ENCODE data around the gene SNED1.

SNED1 gene

GRCh38 chr2:240997856-240998705 lies at the start of gene SNED1:
Gene SNED1 (plus strand): TSS chr2:240998618. CDS start chr2:240998838, 220 bp downstream.
- DNase-seq (ENCODE audit: extremely low spot score): peak; percentile 68
- ChIA-PET POLR2A (no interaction called here), CTCF (no interaction called here)
- no peak for TF ChIP-seq CTCF (IDR thresholded peaks at IDR 0.05; ENCODE audit: control extremely low read depth, extremely low read depth, low read depth, missing control alignments)

- CTCF ChIA-PET: no interaction called here
- DNase-seq (ENCODE audit: extremely low spot score): no peak
These were observed 49.3 kb upstream of the SNED1 start for GRCh38 chr2:240948905-240949790.

GRCh38 chr2:240949791-240950705 lies 48.4 kb upstream of the SNED1 start:
- ChIA-PET CTCF (no interaction called here), POLR2A (no interaction called here)
- no peak for DNase-seq (ENCODE audit: extremely low spot score)
- TF ChIP-seq CTCF (IDR thresholded peaks at IDR 0.05; ENCODE audit: control extremely low read depth, extremely low read depth, low read depth, missing control alignments): no peak

More at GRCh38 chr2:240948905-240949790, 49.3 kb upstream of the SNED1 start:
- POLR2A ChIA-PET: no interaction called here
- TF ChIP-seq CTCF (IDR thresholded peaks at IDR 0.05; ENCODE audit: control extremely low read depth, extremely low read depth, low read depth, missing control alignments): no peak

- CTCF ChIA-PET: interaction anchor here (0.7 to 1.0 kb wide), 2 partner anchors 36 to 127 kb away, joined by 3 read pairs; no protein-coding TSS in a partner anchor
- POLR2A ChIA-PET: no interaction called here
- no peak for DNase-seq (ENCODE audit: extremely low spot score)
- no peak for TF ChIP-seq CTCF (IDR thresholded peaks at IDR 0.05; ENCODE audit: control extremely low read depth, extremely low read depth, low read depth, missing control alignments)
These were observed 47.3 kb upstream of the SNED1 start for GRCh38 chr2:240951045-240951594.

- no peak for DNase-seq (ENCODE audit: extremely low spot score)
- CTCF ChIA-PET: no interaction called here
- no peak for TF ChIP-seq CTCF (IDR thresholded peaks at IDR 0.05; ENCODE audit: control extremely low read depth, extremely low read depth, low read depth, missing control alignments)
- POLR2A ChIA-PET: no interaction called here
These were observed 45.7 kb upstream of the SNED1 start for GRCh38 chr2:240952496-240953246.
